ENCODE results near the gene IKZF3.
"Not testable (repeated sequence)": the region's sequence is repeated elsewhere in the genome, so short reads cannot be mapped to it uniquely, and the experiment has no call there.

Gene IKZF3

DNA sequence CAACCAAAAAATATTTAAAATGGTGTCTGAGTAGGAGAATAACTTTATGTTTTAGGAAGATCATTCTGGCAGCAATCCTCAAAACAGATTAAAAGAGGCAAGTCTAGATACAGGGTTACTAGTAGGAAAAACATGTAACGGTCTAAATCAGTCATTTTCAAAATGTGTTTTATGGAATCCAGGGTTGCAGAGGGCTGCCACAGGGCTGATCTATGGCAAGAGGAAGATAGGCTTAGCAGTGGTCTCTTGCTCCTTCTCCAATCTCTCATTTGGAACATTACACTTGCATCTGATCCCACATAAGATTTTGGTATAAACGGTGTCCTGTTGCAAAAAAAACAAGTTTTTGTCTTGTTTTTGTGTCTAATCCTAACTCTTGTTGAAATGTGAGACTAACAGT lies 9.2 kb downstream of the IKZF3 start:
- no peak overlapping the region for H3K4me3 ChIP-seq (ENCODE audit: low read depth, low read length)
- no peak for DNase-seq (ENCODE audit: low read depth)
- TF ChIP-seq, protein P1, sequence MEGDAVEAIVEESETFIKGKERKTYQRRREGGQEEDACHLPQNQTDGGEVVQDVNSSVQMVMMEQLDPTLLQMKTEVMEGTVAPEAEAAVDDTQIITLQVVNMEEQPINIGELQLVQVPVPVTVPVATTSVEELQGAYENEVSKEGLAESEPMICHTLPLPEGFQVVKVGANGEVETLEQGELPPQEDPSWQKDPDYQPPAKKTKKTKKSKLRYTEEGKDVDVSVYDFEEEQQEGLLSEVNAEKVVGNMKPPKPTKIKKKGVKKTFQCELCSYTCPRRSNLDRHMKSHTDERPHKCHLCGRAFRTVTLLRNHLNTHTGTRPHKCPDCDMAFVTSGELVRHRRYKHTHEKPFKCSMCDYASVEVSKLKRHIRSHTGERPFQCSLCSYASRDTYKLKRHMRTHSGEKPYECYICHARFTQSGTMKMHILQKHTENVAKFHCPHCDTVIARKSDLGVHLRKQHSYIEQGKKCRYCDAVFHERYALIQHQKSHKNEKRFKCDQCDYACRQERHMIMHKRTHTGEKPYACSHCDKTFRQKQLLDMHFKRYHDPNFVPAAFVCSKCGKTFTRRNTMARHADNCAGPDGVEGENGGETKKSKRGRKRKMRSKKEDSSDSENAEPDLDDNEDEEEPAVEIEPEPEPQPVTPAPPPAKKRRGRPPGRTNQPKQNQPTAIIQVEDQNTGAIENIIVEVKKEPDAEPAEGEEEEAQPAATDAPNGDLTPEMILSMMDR (IDR thresholded peaks at IDR 0.05; ENCODE audit: control insufficient read depth, extremely low read depth, insufficient read depth): no peak

DNA sequence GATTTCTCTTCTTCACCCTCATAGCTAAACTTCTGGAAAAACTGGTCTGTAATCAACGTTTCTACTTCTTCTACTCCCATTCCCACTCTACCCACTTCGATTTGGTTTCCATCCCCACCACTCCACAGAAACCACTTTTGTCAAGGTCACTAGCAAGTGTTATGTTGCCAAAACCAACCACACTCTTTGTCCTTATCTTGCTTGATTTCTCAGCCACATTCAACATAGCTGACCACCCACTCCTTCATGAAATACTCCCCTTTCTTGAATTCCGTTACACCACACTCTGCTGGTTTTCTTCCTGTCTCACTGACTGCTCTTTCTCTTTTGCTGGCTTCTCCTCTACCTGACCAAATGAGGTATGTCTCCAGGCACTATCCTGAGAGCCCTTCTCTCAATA lies 11.9 kb downstream of the IKZF3 start:
- H3K4me3 ChIP-seq (ENCODE audit: low read depth, low read length): no peak overlapping the region
- no peak for DNase-seq (ENCODE audit: low read depth)
- TF ChIP-seq, protein P1 (IDR thresholded peaks at IDR 0.05; ENCODE audit: control insufficient read depth, extremely low read depth, insufficient read depth): no peak

DNA sequence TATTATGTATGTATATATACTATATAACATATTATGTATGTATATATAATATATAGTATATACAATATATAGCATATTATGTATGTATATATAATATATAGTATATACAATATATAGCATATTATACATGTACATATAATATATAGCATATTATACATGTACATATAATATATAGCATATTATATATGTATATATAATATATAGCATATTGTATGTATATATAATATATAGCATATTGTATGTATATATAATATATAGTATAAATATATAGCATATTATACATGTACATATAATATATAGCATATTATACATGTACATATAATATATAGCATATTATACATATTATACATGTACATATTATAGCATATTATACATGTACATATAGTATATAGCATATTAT lies 13.9 kb downstream of the IKZF3 start:
- H3K4me3 ChIP-seq (ENCODE audit: low read depth, low read length); DNase-seq (ENCODE audit: low read depth): not testable (repeated sequence)

DNA sequence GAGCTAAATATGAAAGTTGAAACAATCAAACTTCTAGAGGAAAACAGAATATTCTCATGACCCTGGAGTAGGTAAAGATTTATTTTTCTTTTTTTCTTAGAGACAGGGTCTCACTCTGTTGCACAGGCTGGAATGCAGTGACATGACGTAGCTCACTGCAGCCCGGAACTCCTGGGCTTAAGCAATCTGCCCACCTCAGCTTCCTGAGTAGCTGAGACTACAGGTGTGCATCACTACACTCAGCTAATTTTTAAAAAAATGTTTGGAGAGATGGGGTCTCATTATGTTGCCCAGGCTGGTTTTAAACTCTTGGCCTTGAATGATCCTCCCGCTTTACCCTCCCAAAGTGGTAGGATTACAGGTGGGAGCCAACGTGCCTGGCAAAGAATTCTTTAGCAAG lies 15.5 kb downstream of the IKZF3 start:
- DNase-seq (ENCODE audit: low read depth): no peak
- TF ChIP-seq, protein P1 (IDR thresholded peaks at IDR 0.05; ENCODE audit: control insufficient read depth, extremely low read depth, insufficient read depth): no peak
- H3K4me3 ChIP-seq (ENCODE audit: low read depth, low read length): no peak overlapping the region

DNA sequence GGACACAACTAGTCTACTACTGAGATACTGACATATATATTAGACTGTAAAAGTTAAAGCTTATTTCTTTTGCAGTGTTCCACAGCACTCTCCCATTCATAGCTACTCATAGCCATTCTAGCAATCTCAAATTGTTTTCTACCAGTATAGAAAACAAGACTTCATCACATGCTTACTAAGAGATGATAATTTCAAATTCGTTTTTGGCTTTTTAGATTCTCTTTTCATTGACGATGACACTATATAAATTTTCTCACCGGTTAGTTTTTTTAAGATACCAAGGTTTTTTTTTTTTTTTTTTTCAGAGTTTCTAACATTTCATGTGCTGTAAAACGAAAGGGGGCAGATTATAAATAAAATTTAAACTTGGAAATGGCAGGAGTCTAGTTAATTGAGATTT lies 17.9 kb downstream of the IKZF3 start:
- TF ChIP-seq, protein P1 (IDR thresholded peaks at IDR 0.05; ENCODE audit: control insufficient read depth, extremely low read depth, insufficient read depth): no peak
- no peak for DNase-seq (ENCODE audit: low read depth)

DNA sequence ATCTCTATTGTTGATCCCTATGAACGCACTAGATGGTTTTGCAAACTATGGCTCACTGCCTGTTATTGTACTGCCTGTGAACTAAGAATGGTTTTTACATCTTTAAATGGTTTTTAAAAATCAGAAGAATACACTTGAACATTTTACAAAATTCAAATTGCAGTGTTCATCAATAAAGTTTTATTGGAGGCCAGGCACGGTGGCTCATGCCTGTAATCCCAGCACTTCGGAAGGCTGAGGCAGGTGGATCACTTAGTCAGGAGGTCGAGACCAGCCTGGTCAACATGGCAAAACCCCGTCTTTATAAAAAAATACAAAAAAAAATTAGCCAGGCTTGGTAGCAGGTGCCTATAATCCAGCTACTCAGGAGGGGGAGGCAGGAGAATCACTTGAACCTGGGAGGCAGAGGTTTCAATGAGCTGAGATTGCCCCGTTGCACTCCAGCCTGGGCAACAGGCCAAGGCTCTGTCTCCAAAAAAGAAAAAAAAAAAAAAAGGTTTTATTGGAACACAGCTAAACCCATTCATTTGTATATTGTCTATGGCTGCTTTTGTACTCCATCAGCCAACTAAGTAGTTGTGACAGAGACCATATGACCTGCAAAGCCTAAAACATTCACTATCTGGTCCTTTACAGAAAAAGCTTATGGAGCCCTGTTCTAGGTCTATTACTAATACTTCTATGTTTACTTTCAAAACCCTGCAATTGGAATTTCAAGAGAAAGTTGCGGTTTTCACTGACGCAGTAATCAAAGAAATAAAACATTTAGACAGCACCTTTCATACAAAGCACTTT lies 18.9 kb downstream of the IKZF3 start:
- H3K4me3 ChIP-seq (ENCODE audit: low read depth, low read length): no peak overlapping the region
- DNase-seq (ENCODE audit: low read depth): no peak
- TF ChIP-seq, protein P1 (IDR thresholded peaks at IDR 0.05; ENCODE audit: control insufficient read depth, extremely low read depth, insufficient read depth): no peak

More for the DNA sequence above, 17.9 kb downstream of the IKZF3 start:
- H3K4me3 ChIP-seq (ENCODE audit: low read depth, low read length): no peak overlapping the region

DNA sequence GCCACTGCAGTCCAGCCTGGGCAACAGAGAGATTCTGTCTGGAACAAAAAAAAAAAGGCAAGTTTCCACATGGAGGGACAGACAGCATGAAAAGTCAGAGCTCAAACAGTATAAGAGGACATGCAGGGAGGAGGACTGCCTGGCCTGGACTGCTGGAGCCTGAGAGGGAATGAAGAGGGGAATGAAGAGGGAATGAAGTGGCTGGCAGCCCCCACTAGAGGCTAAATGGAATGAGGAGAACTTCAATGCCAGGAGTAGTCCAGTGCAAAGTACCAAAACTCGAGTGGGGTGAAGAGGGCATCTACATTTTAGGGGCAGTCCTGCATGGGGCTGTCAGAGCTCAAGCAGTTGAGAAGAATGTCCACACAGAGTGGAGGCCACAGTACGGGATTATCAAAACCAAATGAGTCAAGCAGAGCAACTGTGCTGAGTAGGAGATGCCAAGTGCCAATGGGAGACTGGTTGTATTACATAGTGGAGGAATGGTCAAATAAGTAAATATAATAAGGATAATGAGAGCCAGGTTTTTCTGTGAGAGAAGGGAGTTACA lies 22.9 kb downstream of the IKZF3 start:
- no peak overlapping the region for H3K4me3 ChIP-seq (ENCODE audit: low read depth, low read length)
- DNase-seq (ENCODE audit: low read depth): no peak
- TF ChIP-seq, protein P1 (IDR thresholded peaks at IDR 0.05; ENCODE audit: control insufficient read depth, extremely low read depth, insufficient read depth): no peak

All from LNCaP clone FGC (cell line).